Measurements from ENCODE around the gene BLOC1S2. TPM values are rescaled to one million over a fixed set of nuclear protein-coding genes. Genes with fewer than 3 reads are reported as not detected.

BLOC1S2 gene
- total RNA-seq, 2 donors from 2014 or later: 14.1 to 35.7 TPM

DNA sequence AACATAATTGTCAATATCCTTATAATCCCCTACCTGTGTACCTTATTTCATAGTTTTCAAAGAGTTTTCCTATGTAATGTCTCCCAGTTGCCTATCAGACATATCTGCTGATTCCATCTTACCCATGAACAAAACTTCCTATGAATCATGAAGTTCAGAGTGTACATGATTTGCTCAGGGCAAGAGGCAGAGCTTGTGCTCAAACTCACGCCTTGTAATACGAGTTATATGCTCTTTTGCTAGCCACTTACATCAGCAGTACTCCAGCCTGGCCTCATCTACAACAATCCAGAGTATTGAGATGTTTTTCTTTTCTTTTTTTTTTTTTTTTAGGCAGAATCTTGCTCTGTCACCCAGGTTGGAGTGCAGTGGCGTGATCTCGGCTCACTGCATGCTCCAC, 31.7 kb upstream of the BLOC1S2 start:
- no peak for ATAC-seq (ENCODE audit: insufficient number of reproducible peaks, low FRiP score, low read depth)
- TF ChIP-seq, protein P1, sequence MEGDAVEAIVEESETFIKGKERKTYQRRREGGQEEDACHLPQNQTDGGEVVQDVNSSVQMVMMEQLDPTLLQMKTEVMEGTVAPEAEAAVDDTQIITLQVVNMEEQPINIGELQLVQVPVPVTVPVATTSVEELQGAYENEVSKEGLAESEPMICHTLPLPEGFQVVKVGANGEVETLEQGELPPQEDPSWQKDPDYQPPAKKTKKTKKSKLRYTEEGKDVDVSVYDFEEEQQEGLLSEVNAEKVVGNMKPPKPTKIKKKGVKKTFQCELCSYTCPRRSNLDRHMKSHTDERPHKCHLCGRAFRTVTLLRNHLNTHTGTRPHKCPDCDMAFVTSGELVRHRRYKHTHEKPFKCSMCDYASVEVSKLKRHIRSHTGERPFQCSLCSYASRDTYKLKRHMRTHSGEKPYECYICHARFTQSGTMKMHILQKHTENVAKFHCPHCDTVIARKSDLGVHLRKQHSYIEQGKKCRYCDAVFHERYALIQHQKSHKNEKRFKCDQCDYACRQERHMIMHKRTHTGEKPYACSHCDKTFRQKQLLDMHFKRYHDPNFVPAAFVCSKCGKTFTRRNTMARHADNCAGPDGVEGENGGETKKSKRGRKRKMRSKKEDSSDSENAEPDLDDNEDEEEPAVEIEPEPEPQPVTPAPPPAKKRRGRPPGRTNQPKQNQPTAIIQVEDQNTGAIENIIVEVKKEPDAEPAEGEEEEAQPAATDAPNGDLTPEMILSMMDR (IDR thresholded peaks at IDR 0.05): no peak
- H3K4me3 ChIP-seq: no peak overlapping the region

DNA sequence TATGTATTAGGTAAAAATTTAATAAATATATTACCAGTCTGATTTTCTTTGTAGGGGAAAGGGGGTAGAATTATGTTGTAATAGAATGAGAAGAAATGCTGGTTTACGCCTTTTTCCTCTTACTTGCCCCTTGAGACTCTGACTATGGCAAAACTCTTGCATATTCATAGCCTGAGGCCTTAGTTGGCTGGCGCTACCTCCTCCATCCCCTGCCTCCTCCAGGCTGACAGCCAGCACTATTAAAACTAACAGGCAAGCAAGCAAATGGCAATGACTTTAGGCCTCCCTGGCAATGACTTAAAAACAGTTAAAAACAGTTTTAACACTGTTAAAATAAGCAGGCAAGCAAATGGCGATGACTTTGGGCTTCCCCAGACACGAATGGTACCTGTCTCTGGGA, 29.1 kb upstream of the BLOC1S2 start:
- TF ChIP-seq, protein P1 (IDR thresholded peaks at IDR 0.05): no peak
- DNase-seq (ENCODE audit: low spot score) (no peak), ATAC-seq (ENCODE audit: insufficient number of reproducible peaks, low FRiP score, low read depth) (no peak)
- H3K27me3 ChIP-seq (replicated peaks; ENCODE audit: insufficient read depth): no peaks in the 10 kb centered on the region
- H3K4me3 ChIP-seq: no peak overlapping the region
- H3K9me3 ChIP-seq: no peaks in the 10 kb centered on the region
- no peaks in the 10 kb centered on the region for H3K4me1 ChIP-seq (ENCODE audit: control insufficient read depth in 1 of 2, low read depth in 2 of 2)
- H3K27ac ChIP-seq: no peak overlapping the region
- no peaks in the 10 kb centered on the region for H3K36me3 ChIP-seq

More for the DNA sequence above, 31.7 kb upstream of the BLOC1S2 start:
- Histone ChIP-seq H3K27me3 (replicated peaks; ENCODE audit: insufficient read depth) (no peaks in the 10 kb centered on the region), H3K36me3 (no peaks in the 10 kb centered on the region), H3K9me3 (no peaks in the 10 kb centered on the region), H3K27ac (no peak overlapping the region), H3K4me1 (ENCODE audit: control insufficient read depth in 1 of 2, low read depth in 2 of 2) (no peaks in the 10 kb centered on the region)
- no peak for DNase-seq (ENCODE audit: low spot score)

DNA sequence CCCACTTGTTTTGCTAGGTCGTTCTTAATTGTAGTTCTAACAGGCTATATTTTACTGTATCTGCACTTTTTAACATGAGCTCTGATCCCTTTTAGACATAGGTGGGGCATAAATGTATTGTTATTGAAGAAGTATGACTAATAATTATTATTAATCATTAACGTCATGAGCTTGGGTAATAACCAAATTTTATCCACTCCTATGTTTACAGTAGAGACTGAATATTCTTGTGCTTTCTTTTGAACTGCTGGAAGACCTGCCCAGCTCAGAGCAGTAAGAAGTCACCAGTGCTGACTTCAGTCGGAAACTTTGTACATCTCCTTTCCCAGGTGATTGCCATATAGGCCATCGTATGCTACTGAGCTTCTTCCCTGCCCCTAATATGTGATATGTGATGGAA, 24.8 kb upstream of the BLOC1S2 start:
- Histone ChIP-seq H3K4me1 (ENCODE audit: control insufficient read depth in 1 of 2, low read depth in 2 of 2) (no peaks in the 10 kb centered on the region), H3K4me3 (no peak overlapping the region), H3K9me3 (no peaks in the 10 kb centered on the region), H3K27me3 (replicated peaks; ENCODE audit: insufficient read depth) (no peaks in the 10 kb centered on the region), H3K27ac (no peak overlapping the region), H3K36me3 (no peaks in the 10 kb centered on the region)
- ATAC-seq (ENCODE audit: insufficient number of reproducible peaks, low FRiP score, low read depth) (no peak), DNase-seq (ENCODE audit: low spot score) (no peak)
- TF ChIP-seq, protein P1 (IDR thresholded peaks at IDR 0.05): no peak

DNA sequence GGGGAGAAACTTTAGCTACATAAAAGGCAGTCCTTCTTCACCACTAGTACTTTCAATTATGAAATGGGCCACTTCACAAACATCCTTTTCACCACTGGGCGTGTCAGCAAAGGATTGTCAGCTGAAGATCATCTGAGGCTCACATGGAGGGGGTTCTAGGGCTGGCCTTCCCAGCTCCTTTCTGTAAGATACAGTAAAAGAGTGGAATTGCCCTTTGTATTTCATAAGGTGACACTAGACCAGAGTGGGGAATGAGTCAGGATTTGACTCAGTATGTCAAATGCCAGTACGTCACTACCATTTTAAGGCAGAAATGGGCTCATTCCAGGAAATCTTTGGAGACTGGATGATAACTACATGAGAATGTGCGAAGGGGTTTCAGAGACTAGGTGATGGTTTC, 21.2 kb upstream of the BLOC1S2 start:
- no peak overlapping the region for H3K4me3 ChIP-seq
- H3K27ac ChIP-seq: no peak overlapping the region
- no peaks in the 10 kb centered on the region for H3K4me1 ChIP-seq (ENCODE audit: control insufficient read depth in 1 of 2, low read depth in 2 of 2)
- TF ChIP-seq, protein P1 (IDR thresholded peaks at IDR 0.05): no peak
- H3K9me3 ChIP-seq: no peaks in the 10 kb centered on the region
- ATAC-seq (ENCODE audit: insufficient number of reproducible peaks, low FRiP score, low read depth) (no peak), DNase-seq (ENCODE audit: low spot score) (no peak)
- no peaks in the 10 kb centered on the region for H3K27me3 ChIP-seq (replicated peaks; ENCODE audit: insufficient read depth)
- no peaks in the 10 kb centered on the region for H3K36me3 ChIP-seq

DNA sequence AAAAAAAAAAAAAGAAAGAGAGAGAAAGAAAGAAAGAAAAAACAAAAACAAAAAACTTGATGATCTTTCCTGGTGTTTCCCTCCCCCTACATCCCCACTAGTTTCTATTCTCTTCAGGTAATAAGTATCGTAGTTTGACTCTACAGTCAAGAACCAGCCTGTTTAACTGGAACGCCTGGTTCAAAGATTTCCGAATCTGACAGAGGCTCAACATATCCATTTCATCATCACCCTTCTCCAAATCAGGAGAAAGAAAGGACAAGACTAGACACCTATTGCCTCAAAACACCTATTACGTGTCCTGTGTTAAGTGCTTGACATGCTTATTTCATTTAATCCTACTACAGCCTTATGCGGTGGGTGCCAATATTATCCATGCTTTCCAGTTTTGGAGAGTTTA, 20.4 kb upstream of the BLOC1S2 start:
- TF ChIP-seq, protein P1 (IDR thresholded peaks at IDR 0.05): no peak
- H3K27me3 ChIP-seq (replicated peaks; ENCODE audit: insufficient read depth): no peaks in the 10 kb centered on the region
- no peaks in the 10 kb centered on the region for H3K4me1 ChIP-seq (ENCODE audit: control insufficient read depth in 1 of 2, low read depth in 2 of 2)
- DNase-seq (ENCODE audit: low spot score) (no peak), ATAC-seq (ENCODE audit: insufficient number of reproducible peaks, low FRiP score, low read depth) (no peak)
- H3K9me3 ChIP-seq: no peaks in the 10 kb centered on the region
- no peak overlapping the region for H3K4me3 ChIP-seq
- no peaks in the 10 kb centered on the region for H3K36me3 ChIP-seq
- H3K27ac ChIP-seq: no peak overlapping the region
